ENCODE results near the gene XRCC5.

DNA sequence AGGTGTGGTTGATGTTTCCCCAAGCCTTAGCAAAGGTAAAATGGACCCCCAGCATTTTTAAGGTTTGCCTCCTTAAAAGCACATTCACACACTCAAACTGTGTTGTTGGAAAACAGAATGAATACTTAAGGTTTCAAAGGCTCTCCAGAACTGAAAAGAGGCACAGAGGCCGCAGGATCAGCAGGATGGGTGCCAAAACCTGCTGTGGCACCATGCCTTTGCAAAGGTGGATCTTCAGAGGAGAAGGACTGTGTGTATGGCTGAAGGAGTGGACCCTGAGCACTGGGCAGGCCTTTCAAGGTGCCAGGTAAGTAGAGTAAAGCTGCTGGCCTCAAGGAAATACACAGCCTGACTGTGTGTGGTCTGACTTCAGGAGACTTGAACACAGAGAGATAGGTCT, 127.3 kb downstream of the XRCC5 start:
- no peak for TF ChIP-seq CTCF (IDR thresholded peaks at IDR 0.05)
- no peak for TF ChIP-seq POLR2A (IDR thresholded peaks at IDR 0.05)
